ENCODE data around the gene SHROOM3. TPM values are rescaled to one million over a fixed set of nuclear protein-coding genes. Genes with fewer than 3 reads are reported as not detected.

Gene SHROOM3
- 192 TPM for total RNA-seq

- H3K36me3 ChIP-seq: no peaks in the 10 kb centered on the region
- TF ChIP-seq, protein P1, sequence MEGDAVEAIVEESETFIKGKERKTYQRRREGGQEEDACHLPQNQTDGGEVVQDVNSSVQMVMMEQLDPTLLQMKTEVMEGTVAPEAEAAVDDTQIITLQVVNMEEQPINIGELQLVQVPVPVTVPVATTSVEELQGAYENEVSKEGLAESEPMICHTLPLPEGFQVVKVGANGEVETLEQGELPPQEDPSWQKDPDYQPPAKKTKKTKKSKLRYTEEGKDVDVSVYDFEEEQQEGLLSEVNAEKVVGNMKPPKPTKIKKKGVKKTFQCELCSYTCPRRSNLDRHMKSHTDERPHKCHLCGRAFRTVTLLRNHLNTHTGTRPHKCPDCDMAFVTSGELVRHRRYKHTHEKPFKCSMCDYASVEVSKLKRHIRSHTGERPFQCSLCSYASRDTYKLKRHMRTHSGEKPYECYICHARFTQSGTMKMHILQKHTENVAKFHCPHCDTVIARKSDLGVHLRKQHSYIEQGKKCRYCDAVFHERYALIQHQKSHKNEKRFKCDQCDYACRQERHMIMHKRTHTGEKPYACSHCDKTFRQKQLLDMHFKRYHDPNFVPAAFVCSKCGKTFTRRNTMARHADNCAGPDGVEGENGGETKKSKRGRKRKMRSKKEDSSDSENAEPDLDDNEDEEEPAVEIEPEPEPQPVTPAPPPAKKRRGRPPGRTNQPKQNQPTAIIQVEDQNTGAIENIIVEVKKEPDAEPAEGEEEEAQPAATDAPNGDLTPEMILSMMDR (IDR thresholded peaks at IDR 0.05): no peak
- H3K27ac ChIP-seq: peak within 1 kb of the TSS; percentile 30 to 72
- no peaks in the 10 kb centered on the region for H3K9me3 ChIP-seq
- intact Hi-C loops (cut with DNase I): loop anchor here (5.0 to 10.0 kb wide), 3 partner anchors 322 to 770 kb away; partner anchors contain the start of gene CCNI
- peak within 1 kb of the TSS; percentile 20 to 57 for H3K4me3 ChIP-seq
- no peaks in the 10 kb centered on the region for H3K27me3 ChIP-seq
- DNase-seq (ENCODE audit: low spot score in 2 of 2): no peak
- H3K4me1 ChIP-seq: no peaks in the 10 kb centered on the region
These were observed at the start of gene SHROOM3 for GRCh38 chr4:76434901-76435527. Gene SHROOM3, plus strand, starts transcription at chr4:76435229. Its CDS starts 824 bp downstream, at chr4:76436053.

GRCh38 chr4:76385974-76386373 lies 49.1 kb upstream of the SHROOM3 start:
- Histone ChIP-seq H3K4me3 (no peak overlapping the region), H3K9me3 (peaks cover 0 to 21% of the 10 kb centered on the region in 2 donors), H3K27ac (no peak overlapping the region), H3K4me1 (no peaks in the 10 kb centered on the region), H3K36me3 (no peaks in the 10 kb centered on the region), H3K27me3 (no peaks in the 10 kb centered on the region)
- TF ChIP-seq, protein P1 (IDR thresholded peaks at IDR 0.05): no peak
- intact Hi-C loops (cut with DNase I): no loop called here
- DNase-seq (ENCODE audit: low spot score in 2 of 2): no peak

GRCh38 chr4:76386566-76387305 lies 48.3 kb upstream of the SHROOM3 start:
- DNase-seq (ENCODE audit: low spot score in 2 of 2): no peak
- H3K36me3 ChIP-seq: no peaks in the 10 kb centered on the region
- H3K27me3 ChIP-seq: no peaks in the 10 kb centered on the region
- TF ChIP-seq, protein P1 (IDR thresholded peaks at IDR 0.05): no peak
- H3K4me1 ChIP-seq: no peaks in the 10 kb centered on the region
- H3K9me3 ChIP-seq: peaks cover 0 to 24% of the 10 kb centered on the region in 2 donors
- no peak overlapping the region for H3K4me3 ChIP-seq
- H3K27ac ChIP-seq: no peak overlapping the region
- intact Hi-C loops (cut with DNase I): no loop called here

DNA sequence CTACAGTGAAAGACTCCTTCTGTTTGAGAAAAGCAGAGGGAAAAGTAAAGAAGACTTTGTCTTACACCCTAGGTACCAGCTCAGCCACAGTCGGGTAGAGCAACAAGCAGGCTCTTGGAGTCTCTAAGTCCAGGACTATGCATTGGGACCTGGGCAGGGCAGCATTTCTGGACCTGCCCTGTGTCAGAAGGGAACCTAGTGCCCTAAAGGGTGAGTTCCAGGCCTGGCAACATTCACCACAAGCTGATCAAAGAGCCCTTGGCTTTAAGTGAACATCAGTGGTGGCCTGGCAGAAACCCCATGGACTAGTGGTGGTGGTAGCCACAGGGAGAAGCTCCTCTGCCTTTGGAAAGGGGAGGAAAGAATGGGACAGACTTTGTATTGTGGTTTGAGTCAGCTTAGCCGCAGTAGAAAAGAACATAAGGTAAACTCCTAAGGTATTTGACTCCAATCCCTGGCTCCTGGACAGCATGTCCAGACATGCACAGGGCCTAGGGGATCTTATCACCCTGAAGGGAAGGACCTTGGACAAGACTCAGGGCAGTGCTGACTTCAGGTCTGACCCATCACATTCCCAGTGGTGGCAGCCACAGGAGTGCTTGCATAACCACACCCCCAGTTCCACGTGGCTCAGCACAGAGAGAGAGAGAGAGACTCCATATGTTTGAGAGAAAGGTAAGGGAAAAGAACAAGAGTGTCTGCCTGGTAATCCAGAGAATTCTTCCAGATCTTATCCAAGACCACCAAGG lies 46.7 kb upstream of the SHROOM3 start:
- Histone ChIP-seq H3K4me3 (no peak overlapping the region), H3K36me3 (no peaks in the 10 kb centered on the region), H3K27ac (no peak overlapping the region), H3K9me3 (peaks cover 0 to 24% of the 10 kb centered on the region in 2 donors), H3K27me3 (no peaks in the 10 kb centered on the region), H3K4me1 (no peaks in the 10 kb centered on the region)
- TF ChIP-seq, protein P1 (IDR thresholded peaks at IDR 0.05): no peak
- intact Hi-C loops (cut with DNase I): no loop called here
- no peak for DNase-seq (ENCODE audit: low spot score in 2 of 2)

DNA sequence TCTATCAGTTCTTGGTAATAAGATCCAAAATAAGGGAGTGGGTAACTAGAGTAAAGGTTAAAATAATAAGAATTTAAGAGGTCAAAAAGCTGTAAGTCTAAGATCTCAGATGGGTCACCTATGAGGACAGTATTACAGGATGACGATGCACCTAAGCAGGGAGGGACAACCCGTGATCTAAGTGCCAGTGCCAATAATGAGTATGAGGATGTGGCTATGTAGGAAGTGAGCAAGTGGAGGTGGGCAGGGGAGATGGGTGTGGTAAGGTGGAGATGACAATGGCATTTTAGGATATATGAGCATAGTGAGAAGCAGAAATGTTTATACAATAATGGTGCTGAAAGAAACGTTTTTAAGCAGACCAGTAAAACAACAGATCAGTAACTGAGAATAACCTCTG lies 33.4 kb upstream of the SHROOM3 start:
- Histone ChIP-seq H3K4me1 (no peaks in the 10 kb centered on the region), H3K36me3 (no peaks in the 10 kb centered on the region), H3K27me3 (no peaks in the 10 kb centered on the region), H3K4me3 (no peak overlapping the region), H3K9me3 (no peaks in the 10 kb centered on the region), H3K27ac (no peak overlapping the region)
- no peak for DNase-seq (ENCODE audit: low spot score in 2 of 2)
- intact Hi-C loops (cut with DNase I): no loop called here
- TF ChIP-seq, protein P1 (IDR thresholded peaks at IDR 0.05): no peak

Measured in ascending aorta (tissue), 2 donors.